GM23338 (cell line): Measurements from ENCODE around the gene VAV3. TPM values are rescaled to one million over a fixed set of nuclear protein-coding genes. Genes with fewer than 3 reads are reported as not detected.

ENCODE experiments used
- ATAC-seq: fragments of 200-7000 bp; cut with Tn5 transposase; 3 replicates; pipeline ENCODE4 v1.9.1; 2020
- DNase-seq: peaks from one replicate; pipeline ENCODE4 v3.0.0-alpha.2; 2015; ENCODE audit warnings: low spot score
- H2AFZ ChIP-seq: fragments of 200-600 bp; sonication (generic); 2 replicates; pipeline ENCODE4 v1.8.0; 2016; ENCODE audit warnings: antibody characterized with exemption, mild to moderate bottlenecking, moderate library complexity
- H3F3A ChIP-seq: fragments of 200-600 bp; sonication (generic); replicated peaks from 2 replicates; pipeline ENCODE4 v1.8.0; 2017; ENCODE audit warnings: antibody characterized with exemption, mixed run types, low read depth
- H3K27ac ChIP-seq: fragments of 200-600 bp; sonication (generic); 2 replicates; pipeline ENCODE4 v1.6.1; 2016; ENCODE audit warnings: low read depth
- H3K27me3 ChIP-seq: fragments of 200-600 bp; sonication (generic); 2 replicates; pipeline ENCODE4 v1.8.0; 2016; ENCODE audit warnings: mild to moderate bottlenecking, mixed run types, moderate library complexity; ENCODE audit not compliant: insufficient read depth
- H3K36me3 ChIP-seq: fragments of 200-600 bp; sonication (generic); 2 replicates; pipeline ENCODE4 v1.8.0; 2016; ENCODE audit warnings: mild to moderate bottlenecking; ENCODE audit not compliant: insufficient read depth
- H3K4me1 ChIP-seq: fragments of 200-600 bp; sonication (generic); 2 replicates; pipeline ENCODE4 v1.8.0; 2016; ENCODE audit warnings: mild to moderate bottlenecking, moderate library complexity; ENCODE audit not compliant: insufficient read depth
- H3K4me2 ChIP-seq: fragments of 200-600 bp; sonication (generic); 2 replicates; pipeline ENCODE4 v1.7.1; 2017; ENCODE audit warnings: mixed run types
- H3K4me3 ChIP-seq: fragments of 200-600 bp; sonication (generic); 2 replicates; pipeline ENCODE4 v1.6.1; 2016; ENCODE audit warnings: mixed run types
- H3K79me2 ChIP-seq: fragments of 200-600 bp; sonication (generic); replicated peaks from 2 replicates; pipeline ENCODE4 v1.8.0; 2017; ENCODE audit warnings: mild to moderate bottlenecking; ENCODE audit not compliant: insufficient read depth
- H3K9me2 ChIP-seq: fragments of 200-600 bp; sonication (generic); 2 replicates; pipeline ENCODE4 v1.8.0; 2017; ENCODE audit not compliant: insufficient read depth
- H4K20me1 ChIP-seq: fragments of 200-600 bp; sonication (generic); replicated peaks from 2 replicates; pipeline ENCODE4 v1.8.0; 2017; ENCODE audit warnings: mild to moderate bottlenecking; ENCODE audit not compliant: insufficient read depth
- H3K27ac Mint-ChIP-seq: 2 replicates; pipeline ENCODE4 v1.8.0; 2020; ENCODE audit warnings: inconsistent platforms, mild to moderate bottlenecking, moderate library complexity, mixed read lengths
- H3K27me3 Mint-ChIP-seq: 3 replicates; pipeline ENCODE4 v1.8.0; 2022; ENCODE audit warnings: low read depth, mild to moderate bottlenecking, moderate library complexity, mixed read lengths, inconsistent platforms; ENCODE audit not compliant: insufficient read depth, poor library complexity
- H3K36me3 Mint-ChIP-seq: 3 replicates; pipeline ENCODE4 v1.8.0; 2021; ENCODE audit warnings: low read depth, mild to moderate bottlenecking, inconsistent platforms, moderate library complexity, mixed read lengths
- H3K4me1 Mint-ChIP-seq: 3 replicates; pipeline ENCODE4 v1.8.0; 2020; ENCODE audit warnings: mild to moderate bottlenecking, inconsistent platforms, mixed read lengths
- H3K4me3 Mint-ChIP-seq: 3 replicates; pipeline ENCODE4 v1.8.0; 2021; ENCODE audit warnings: moderate library complexity, mild to moderate bottlenecking, inconsistent platforms, mixed read lengths
- H3K9me3 Mint-ChIP-seq: 3 replicates; pipeline ENCODE4 v1.8.0; 2020; ENCODE audit warnings: moderate library complexity, mild to moderate bottlenecking, inconsistent platforms, mixed read lengths
- CREB1 ChIP-seq: fragments of 250-450 bp; sonication (Bioruptor Pico); IDR thresholded peaks from 2 replicates; pipeline ENCODE4 v1.5.0; 2020; ENCODE audit warnings: low read depth, mild to moderate bottlenecking, moderate library complexity
- EZH2phosphoT487 ChIP-seq: fragments of 200-600 bp; sonication (generic); IDR thresholded peaks from one replicate; pipeline ENCODE4 v1.8.1; 2018; ENCODE audit warnings: antibody characterized with exemption; ENCODE audit not compliant: unreplicated experiment
- POLR2AphosphoS5 ChIP-seq: IDR thresholded peaks from 2 replicates; pipeline ENCODE4 v1.6.1; 2016; ENCODE audit warnings: antibody characterized with exemption, low read depth
- STAT1 ChIP-seq: IDR thresholded peaks from one replicate; pipeline ENCODE4 v1.6.1; 2016; ENCODE audit warnings: antibody characterized with exemption; ENCODE audit not compliant: unreplicated experiment
- ZNF331 ChIP-seq: fragments of 250-450 bp; sonication (Bioruptor Pico); IDR thresholded peaks from 2 replicates; pipeline ENCODE4 v1.5.0; 2020; ENCODE audit warnings: low read depth, mild to moderate bottlenecking, moderate library complexity
- polyA plus RNA-seq: library from polyadenylated mRNA; unstranded; fragments of >200 nt; fragmentation: Nextera tagmentation; extraction: Ambion mirVana; gene quantifications from 2 replicates; pipeline ENCODE4 v1.2.1, GENCODE V29; 2016
- total RNA-seq: library from RNA; depleted of rRNA; stranded (reverse); fragments of >200 nt; shearing (Covaris generic); gene quantifications from 2 replicates; pipeline ENCODE4 v1.2.3, GENCODE V29; 2014
- TF ChIP-seq, protein P1 (sequence below): IDR thresholded peaks from 2 replicates; pipeline ENCODE4 v1.6.1; 2016; ENCODE audit warnings: antibody characterized with exemption
- TF ChIP-seq, protein P2 (sequence below): fragments of 250-450 bp; sonication (Bioruptor Pico); IDR thresholded peaks from 2 replicates; pipeline ENCODE4 v1.5.0; 2020; ENCODE audit warnings: mild to moderate bottlenecking, moderate library complexity

Gene VAV3
- total and polyA plus RNA-seq, 2 experiments from 2014 or later = 3.0 to 11.3 TPM

DNA sequence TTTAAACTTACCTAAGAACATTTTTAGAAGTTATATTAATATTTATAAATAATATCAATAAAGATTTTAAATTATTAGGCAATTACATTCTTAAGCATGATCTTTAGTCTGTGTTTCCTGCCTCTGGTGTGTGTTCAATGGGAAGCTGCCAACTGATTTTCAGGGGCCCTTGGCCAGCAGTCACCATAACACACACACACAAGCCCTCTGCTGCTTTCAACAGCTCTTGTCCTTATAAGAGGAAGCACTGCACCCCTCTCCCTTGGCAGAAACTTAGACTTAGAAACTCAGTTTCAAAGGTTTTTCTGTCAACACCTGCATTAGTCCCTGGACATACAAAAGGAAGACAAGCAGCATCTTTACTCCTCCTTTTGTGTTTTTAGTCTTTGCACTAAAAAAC is 81.4 kb downstream of the VAV3 start:
- Mint-ChIP-seq H3K27me3 (no peaks in the 10 kb centered on the region), H3K4me1 (peaks cover 5% of the 10 kb centered on the region), H3K9me3 (peaks cover 3% of the 10 kb centered on the region; the same call in 1 of the 3 replicates), H3K4me3 (no peak overlapping the region), H3K27ac (no peak overlapping the region), H3K36me3 (no peaks in the 10 kb centered on the region; the same call in 2 of the 3 replicates)
- no peaks in the 10 kb centered on the region for H3F3A ChIP-seq
- H3K4me2 ChIP-seq = no peak overlapping the region
- H3K79me2 ChIP-seq = no peaks in the 10 kb centered on the region
- H3K36me3 ChIP-seq = no peaks in the 10 kb centered on the region
- ATAC-seq (no peak), DNase-seq (no peak)
- no peaks in the 10 kb centered on the region for H4K20me1 ChIP-seq
- no peak overlapping the region for H3K27ac ChIP-seq
- H3K4me3 ChIP-seq = no peak overlapping the region
- H2AFZ ChIP-seq = no peak overlapping the region
- TF ChIP-seq, protein P1, sequence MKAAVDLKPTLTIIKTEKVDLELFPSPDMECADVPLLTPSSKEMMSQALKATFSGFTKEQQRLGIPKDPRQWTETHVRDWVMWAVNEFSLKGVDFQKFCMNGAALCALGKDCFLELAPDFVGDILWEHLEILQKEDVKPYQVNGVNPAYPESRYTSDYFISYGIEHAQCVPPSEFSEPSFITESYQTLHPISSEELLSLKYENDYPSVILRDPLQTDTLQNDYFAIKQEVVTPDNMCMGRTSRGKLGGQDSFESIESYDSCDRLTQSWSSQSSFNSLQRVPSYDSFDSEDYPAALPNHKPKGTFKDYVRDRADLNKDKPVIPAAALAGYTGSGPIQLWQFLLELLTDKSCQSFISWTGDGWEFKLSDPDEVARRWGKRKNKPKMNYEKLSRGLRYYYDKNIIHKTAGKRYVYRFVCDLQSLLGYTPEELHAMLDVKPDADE = no peak
- TF ChIP-seq ZNF331 (CRISPR knock-in tag) (no peak), POLR2AphosphoS5 (no peak)
- TF ChIP-seq, protein P2, sequence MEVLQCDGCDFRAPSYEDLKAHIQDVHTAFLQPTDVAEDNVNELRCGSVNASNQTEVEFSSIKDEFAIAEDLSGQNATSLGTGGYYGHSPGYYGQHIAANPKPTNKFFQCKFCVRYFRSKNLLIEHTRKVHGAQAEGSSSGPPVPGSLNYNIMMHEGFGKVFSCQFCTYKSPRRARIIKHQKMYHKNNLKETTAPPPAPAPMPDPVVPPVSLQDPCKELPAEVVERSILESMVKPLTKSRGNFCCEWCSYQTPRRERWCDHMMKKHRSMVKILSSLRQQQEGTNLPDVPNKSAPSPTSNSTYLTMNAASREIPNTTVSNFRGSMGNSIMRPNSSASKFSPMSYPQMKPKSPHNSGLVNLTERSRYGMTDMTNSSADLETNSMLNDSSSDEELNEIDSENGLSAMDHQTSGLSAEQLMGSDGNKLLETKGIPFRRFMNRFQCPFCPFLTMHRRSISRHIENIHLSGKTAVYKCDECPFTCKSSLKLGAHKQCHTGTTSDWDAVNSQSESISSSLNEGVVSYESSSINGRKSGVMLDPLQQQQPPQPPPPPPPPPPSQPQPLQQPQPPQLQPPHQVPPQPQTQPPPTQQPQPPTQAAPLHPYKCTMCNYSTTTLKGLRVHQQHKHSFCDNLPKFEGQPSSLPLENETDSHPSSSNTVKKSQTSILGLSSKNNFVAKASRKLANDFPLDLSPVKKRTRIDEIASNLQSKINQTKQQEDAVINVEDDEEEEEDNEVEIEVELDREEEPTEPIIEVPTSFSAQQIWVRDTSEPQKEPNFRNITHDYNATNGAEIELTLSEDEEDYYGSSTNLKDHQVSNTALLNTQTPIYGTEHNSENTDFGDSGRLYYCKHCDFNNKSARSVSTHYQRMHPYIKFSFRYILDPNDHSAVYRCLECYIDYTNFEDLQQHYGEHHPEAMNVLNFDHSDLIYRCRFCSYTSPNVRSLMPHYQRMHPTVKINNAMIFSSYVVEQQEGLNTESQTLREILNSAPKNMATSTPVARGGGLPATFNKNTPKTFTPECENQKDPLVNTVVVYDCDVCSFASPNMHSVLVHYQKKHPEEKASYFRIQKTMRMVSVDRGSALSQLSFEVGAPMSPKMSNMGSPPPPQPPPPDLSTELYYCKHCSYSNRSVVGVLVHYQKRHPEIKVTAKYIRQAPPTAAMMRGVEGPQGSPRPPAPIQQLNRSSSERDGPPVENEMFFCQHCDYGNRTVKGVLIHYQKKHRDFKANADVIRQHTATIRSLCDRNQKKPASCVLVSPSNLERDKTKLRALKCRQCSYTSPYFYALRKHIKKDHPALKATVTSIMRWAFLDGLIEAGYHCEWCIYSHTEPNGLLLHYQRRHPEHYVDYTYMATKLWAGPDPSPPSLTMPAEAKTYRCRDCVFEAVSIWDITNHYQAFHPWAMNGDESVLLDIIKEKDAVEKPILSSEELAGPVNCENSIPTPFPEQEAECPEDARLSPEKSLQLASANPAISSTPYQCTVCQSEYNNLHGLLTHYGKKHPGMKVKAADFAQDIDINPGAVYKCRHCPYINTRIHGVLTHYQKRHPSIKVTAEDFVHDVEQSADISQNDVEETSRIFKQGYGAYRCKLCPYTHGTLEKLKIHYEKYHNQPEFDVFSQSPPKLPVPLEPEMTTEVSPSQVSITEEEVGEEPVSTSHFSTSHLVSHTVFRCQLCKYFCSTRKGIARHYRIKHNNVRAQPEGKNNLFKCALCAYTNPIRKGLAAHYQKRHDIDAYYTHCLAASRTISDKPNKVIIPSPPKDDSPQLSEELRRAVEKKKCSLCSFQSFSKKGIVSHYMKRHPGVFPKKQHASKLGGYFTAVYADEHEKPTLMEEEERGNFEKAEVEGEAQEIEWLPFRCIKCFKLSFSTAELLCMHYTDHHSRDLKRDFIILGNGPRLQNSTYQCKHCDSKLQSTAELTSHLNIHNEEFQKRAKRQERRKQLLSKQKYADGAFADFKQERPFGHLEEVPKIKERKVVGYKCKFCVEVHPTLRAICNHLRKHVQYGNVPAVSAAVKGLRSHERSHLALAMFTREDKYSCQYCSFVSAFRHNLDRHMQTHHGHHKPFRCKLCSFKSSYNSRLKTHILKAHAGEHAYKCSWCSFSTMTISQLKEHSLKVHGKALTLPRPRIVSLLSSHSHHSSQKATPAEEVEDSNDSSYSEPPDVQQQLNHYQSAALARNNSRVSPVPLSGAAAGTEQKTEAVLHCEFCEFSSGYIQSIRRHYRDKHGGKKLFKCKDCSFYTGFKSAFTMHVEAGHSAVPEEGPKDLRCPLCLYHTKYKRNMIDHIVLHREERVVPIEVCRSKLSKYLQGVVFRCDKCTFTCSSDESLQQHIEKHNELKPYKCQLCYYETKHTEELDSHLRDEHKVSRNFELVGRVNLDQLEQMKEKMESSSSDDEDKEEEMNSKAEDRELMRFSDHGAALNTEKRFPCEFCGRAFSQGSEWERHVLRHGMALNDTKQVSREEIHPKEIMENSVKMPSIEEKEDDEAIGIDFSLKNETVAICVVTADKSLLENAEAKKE (CRISPR knock-in tag) = no peak
- 0 out of 2 replicates have a peak, but pooled peaks cover 6% of the 10 kb centered on the region for H3K9me2 ChIP-seq
- H3K27me3 ChIP-seq = no peaks in the 10 kb centered on the region
- no peaks in the 10 kb centered on the region for H3K4me1 ChIP-seq

DNA sequence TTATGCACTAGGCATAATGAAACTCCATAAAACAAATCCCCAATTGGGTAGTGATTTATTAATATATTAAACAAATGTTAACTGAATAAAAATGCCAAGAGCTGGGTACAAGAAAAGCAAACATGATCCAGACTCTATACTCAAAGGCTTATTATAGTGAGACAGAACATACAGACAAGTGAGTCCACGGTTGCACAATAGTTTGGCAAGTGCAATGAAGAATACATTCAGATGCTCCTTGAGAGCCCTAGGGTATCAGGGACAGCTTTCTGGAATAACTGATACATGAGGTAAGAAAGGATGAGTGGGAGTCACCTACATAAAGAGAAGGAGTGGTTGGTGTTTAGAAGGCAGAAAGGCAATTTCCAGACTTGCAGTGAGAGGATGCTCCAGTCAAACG is 85.1 kb downstream of the VAV3 start:
- DNase-seq (no peak), ATAC-seq (no peak)
- Histone ChIP-seq H4K20me1 (no peaks in the 10 kb centered on the region), H3K36me3 (no peaks in the 10 kb centered on the region), H2AFZ (no peak overlapping the region), H3K4me3 (no peak overlapping the region), H3K4me1 (peaks cover 12% of the 10 kb centered on the region), H3F3A (no peaks in the 10 kb centered on the region), H3K4me2 (no peak overlapping the region), H3K27me3 (no peaks in the 10 kb centered on the region), H3K79me2 (no peaks in the 10 kb centered on the region), H3K27ac (no peak overlapping the region), H3K9me2 (0 out of 2 replicates have a peak, but pooled peaks cover 4% of the 10 kb centered on the region)
- Mint-ChIP-seq H3K4me3 (no peak overlapping the region), H3K27ac (no peak overlapping the region), H3K9me3 (no peaks in the 10 kb centered on the region), H3K27me3 (no peaks in the 10 kb centered on the region), H3K36me3 (no peaks in the 10 kb centered on the region), H3K4me1 (peaks cover 30% of the 10 kb centered on the region)
- TF ChIP-seq, protein P1 = no peak
- no peak for TF ChIP-seq CREB1
- no peak for TF ChIP-seq STAT1
- no peak for TF ChIP-seq EZH2phosphoT487
